ENCODE results near the gene KCNQ1. TPM values are rescaled to one million over a fixed set of nuclear protein-coding genes. Genes with fewer than 3 reads are reported as not detected.
A peak's percentile ranks its signal among the peaks of the same experiment; 100 is the strongest.

Gene KCNQ1
- total and polyA plus RNA-seq, 2 of the 13 experiments (the other 11 are each of a cell fraction or from before 2014, with no cell fraction given): 0.02 to 0.08 TPM

- TF ChIP-seq ZNF687 (CRISPR knock-in tag; IDR thresholded peaks at IDR 0.05): peak; percentile 49; the same call in 1 of the 2 replicates
- peak; percentile 40; the same call in 1 of the 2 replicates for TF ChIP-seq GATAD2A (CRISPR knock-in tag; IDR thresholded peaks at IDR 0.05)
- 0 out of 2 replicates have a peak, but pooled peaks have one; percentile 30 for TF ChIP-seq ZNF501 (CRISPR knock-in tag; IDR thresholded peaks at IDR 0.05)
- peak; percentile 61 for TF ChIP-seq IRF2 (CRISPR knock-in tag; IDR thresholded peaks at IDR 0.05)
- no peak for TF ChIP-seq SP1 (IDR thresholded peaks at IDR 0.05)
- TF ChIP-seq SP1 (CRISPR knock-in tag; IDR thresholded peaks at IDR 0.05): 0 out of 2 replicates have a peak, but pooled peaks have one; percentile 12
- peak; percentile 55; the same call in 1 of the 2 replicates for TF ChIP-seq ZBTB4 (CRISPR knock-in tag; IDR thresholded peaks at IDR 0.05; ENCODE audit: borderline replicate concordance)
- TF ChIP-seq XRCC5 (optimal IDR thresholded peaks at IDR 0.05; ENCODE audit: low read length): peak; percentile 53
- peak; percentile 64 for TF ChIP-seq ZBTB33 (CRISPR knock-in tag; IDR thresholded peaks at IDR 0.05)
- TF ChIP-seq RAD21 (CRISPR knock-in tag; IDR thresholded peaks at IDR 0.05): peak; percentile 83
- peak; percentile 77; the same call in 1 of the 2 replicates for TF ChIP-seq YEATS2 (CRISPR knock-in tag; IDR thresholded peaks at IDR 0.05; ENCODE audit: borderline replicate concordance)
- TF ChIP-seq NCOA1 (CRISPR knock-in tag; IDR thresholded peaks at IDR 0.05): 0 out of 2 replicates have a peak, but pooled peaks have one; percentile 11
- peak; percentile 68; the same call in 1 of the 2 replicates for TF ChIP-seq SETDB1 (CRISPR knock-in tag; IDR thresholded peaks at IDR 0.05; ENCODE audit: borderline replicate concordance)
- peak; percentile 56; the same call in 1 of the 2 replicates for TF ChIP-seq GMEB1 (CRISPR knock-in tag; IDR thresholded peaks at IDR 0.05; ENCODE audit: borderline replicate concordance)
- 0 out of 2 replicates have a peak, but pooled peaks have one; percentile 36 for TF ChIP-seq ZNF329 (CRISPR knock-in tag; IDR thresholded peaks at IDR 0.05; ENCODE audit: low read depth)
- 0 out of 2 replicates have a peak, but pooled peaks have one; percentile 15 for TF ChIP-seq KDM3A (CRISPR knock-in tag; IDR thresholded peaks at IDR 0.05; ENCODE audit: low read depth)
These were observed 24.9 kb upstream of the KCNQ1 start (continued) for GRCh38 chr11:2419638-2420501.

Measured in HepG2 (cell line).